ENCODE measurements around the gene GALNT9. TPM values are rescaled to one million over a fixed set of nuclear protein-coding genes. Genes with fewer than 3 reads are reported as not detected.

Gene GALNT9
- total RNA-seq, 1 donor from 2014 or later = 1.6 TPM

GRCh38 chr12:132344181-132344580 is 14.8 kb upstream of the GALNT9 start:
- TF ChIP-seq CTCF (conservative IDR thresholded peaks at IDR 0.05) = no peak
- Mint-ChIP-seq H3K9me3 (no peaks in the 10 kb centered on the region), H3K4me3 (no peak overlapping the region), H3K27me3 (peaks cover 54% of the 10 kb centered on the region), H3K36me3 (no peaks in the 10 kb centered on the region), H3K4me1 (ENCODE audit: unreplicated experiment) (peaks cover 20% of the 10 kb centered on the region), H3K27ac (no peak overlapping the region)
- DNase-seq (ENCODE audit: extremely low spot score, unreplicated experiment) = no peak

GRCh38 chr12:132343294-132344004 is 14.1 kb upstream of the GALNT9 start:
- no peak for DNase-seq (ENCODE audit: extremely low spot score, unreplicated experiment)
- Mint-ChIP-seq H3K4me1 (ENCODE audit: unreplicated experiment) (peaks cover 20% of the 10 kb centered on the region), H3K9me3 (no peaks in the 10 kb centered on the region), H3K27ac (no peak overlapping the region), H3K36me3 (no peaks in the 10 kb centered on the region), H3K27me3 (peaks cover 52% of the 10 kb centered on the region), H3K4me3 (no peak overlapping the region)
- TF ChIP-seq CTCF (conservative IDR thresholded peaks at IDR 0.05) = no peak

- Mint-ChIP-seq H3K27me3 (peaks cover 56% of the 10 kb centered on the region), H3K27ac (no peak overlapping the region), H3K4me3 (no peak overlapping the region), H3K4me1 (ENCODE audit: unreplicated experiment) (peaks cover 20% of the 10 kb centered on the region), H3K36me3 (no peaks in the 10 kb centered on the region), H3K9me3 (no peaks in the 10 kb centered on the region)
- peak; percentile 66 for TF ChIP-seq CTCF (conservative IDR thresholded peaks at IDR 0.05)
- no peak for DNase-seq (ENCODE audit: extremely low spot score, unreplicated experiment)
Measured at GRCh38 chr12:132342251-132343227, 13.2 kb upstream of the GALNT9 start.

- Mint-ChIP-seq H3K27ac (no peak overlapping the region), H3K4me3 (no peak overlapping the region), H3K36me3 (no peaks in the 10 kb centered on the region), H3K9me3 (no peaks in the 10 kb centered on the region), H3K27me3 (peaks cover 58% of the 10 kb centered on the region), H3K4me1 (ENCODE audit: unreplicated experiment) (peaks cover 20% of the 10 kb centered on the region)
- no peak for TF ChIP-seq CTCF (conservative IDR thresholded peaks at IDR 0.05)
- no peak for DNase-seq (ENCODE audit: extremely low spot score, unreplicated experiment)
Measured at GRCh38 chr12:132341318-132342050, 12.1 kb upstream of the GALNT9 start.

- Mint-ChIP-seq H3K36me3 (no peaks in the 10 kb centered on the region), H3K9me3 (no peaks in the 10 kb centered on the region), H3K4me3 (no peak overlapping the region), H3K4me1 (ENCODE audit: unreplicated experiment) (peaks cover 20% of the 10 kb centered on the region), H3K27me3 (peaks cover 57% of the 10 kb centered on the region), H3K27ac (no peak overlapping the region)
- no peak for DNase-seq (ENCODE audit: extremely low spot score, unreplicated experiment)
- TF ChIP-seq CTCF (conservative IDR thresholded peaks at IDR 0.05) = no peak
Measured at GRCh38 chr12:132340266-132341035, 11.1 kb upstream of the GALNT9 start.
